CD4-positive, alpha-beta T cell treated with Interleukin-12 subunit alpha and Interleukin-12 subunit beta, for 1 hour (primary cell): Measurements from ENCODE around the gene C19orf25.
A peak's percentile ranks its signal among the peaks of the same experiment; 100 is the strongest.

Experiments
- DNase-seq: peaks from one replicate; pipeline ENCODE4 v3.0.0-alpha.2; 2020

Gene C19orf25

DNA sequence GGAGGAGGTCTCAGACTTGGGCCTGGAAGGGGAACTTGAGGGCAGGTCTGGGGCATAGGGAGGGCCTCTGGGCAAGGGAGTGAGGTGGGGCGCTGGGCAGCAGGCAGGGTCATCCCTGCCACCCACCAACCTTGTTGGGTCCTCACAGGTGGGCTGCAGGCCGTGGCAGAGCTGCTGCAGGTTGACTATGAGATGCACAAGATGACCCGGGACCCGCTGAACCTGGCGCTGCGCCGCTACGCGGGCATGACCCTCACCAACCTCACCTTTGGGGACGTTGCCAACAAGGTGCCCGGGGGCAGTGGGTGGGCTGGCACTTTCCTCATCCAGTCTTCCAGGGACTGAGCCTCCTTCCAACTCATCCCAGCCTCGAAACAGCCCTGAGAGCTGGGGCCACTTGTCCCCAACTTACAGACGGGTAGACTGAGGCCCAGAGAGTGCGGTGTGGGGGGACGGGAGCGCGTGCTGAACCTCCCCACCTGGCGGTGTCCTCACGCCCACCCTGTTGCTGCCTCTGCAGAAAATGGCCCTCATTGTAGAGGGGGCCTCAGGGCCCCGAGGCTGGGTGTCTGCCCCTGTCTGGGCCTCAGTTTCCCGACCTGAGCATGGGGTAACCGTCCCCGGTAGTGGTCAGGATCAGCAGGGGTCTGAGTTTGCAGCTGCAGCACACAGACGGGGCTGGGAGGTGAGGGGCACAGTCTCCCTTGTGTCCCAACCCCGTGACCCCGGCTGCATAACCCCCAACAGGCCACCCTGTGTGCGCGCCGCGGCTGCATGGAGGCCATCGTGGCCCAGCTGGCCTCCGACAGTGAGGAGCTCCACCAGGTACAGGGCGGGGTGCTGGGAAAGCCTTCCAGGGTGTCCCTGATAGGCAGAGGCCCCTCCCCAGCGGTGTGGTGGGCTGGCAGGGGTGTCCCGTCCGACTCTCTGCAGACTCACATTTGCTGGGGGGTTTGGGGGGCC, 18.7 kb downstream of the C19orf25 start:
- no peak for DNase-seq

DNA sequence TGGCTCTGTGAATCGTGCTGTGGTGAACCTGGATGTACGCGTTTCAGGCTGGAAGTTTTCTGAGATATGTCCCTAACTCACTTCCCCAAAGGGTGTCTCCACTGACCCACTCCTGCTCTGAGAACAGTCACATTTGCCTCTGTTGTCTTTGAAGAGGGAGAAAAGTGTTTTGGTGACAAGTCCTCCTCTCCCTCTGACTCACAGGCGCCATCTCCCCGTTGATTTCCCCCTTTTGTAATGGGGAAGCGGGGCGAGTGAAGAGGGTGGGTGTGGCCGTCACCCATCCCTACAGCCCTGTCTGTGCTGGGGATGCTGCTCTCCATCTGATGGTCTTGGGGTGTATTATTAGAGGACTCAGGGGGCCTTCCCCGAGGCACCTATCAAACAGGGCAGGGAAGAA, 19.5 kb downstream of the C19orf25 start:
- no peak for DNase-seq

DNA sequence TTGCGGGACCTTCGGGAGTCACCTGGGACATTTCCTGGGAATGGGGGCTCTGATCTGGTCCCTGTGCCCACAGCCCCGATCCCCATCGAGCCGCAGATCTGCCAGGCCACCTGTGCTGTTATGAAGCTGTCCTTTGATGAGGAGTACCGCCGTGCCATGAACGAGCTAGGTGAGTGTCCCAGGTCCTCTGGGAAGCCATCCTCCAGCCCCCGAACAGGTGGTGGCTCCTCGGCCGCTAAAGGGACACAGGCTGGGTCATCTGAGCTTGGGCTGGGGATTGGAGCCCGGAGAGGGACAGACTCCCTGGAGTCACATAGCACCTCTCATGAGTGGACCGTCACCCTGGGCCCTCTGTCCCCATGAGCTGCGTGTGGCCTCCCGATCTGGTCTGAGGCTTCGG, 21.1 kb downstream of the C19orf25 start:
- no peak for DNase-seq

DNA sequence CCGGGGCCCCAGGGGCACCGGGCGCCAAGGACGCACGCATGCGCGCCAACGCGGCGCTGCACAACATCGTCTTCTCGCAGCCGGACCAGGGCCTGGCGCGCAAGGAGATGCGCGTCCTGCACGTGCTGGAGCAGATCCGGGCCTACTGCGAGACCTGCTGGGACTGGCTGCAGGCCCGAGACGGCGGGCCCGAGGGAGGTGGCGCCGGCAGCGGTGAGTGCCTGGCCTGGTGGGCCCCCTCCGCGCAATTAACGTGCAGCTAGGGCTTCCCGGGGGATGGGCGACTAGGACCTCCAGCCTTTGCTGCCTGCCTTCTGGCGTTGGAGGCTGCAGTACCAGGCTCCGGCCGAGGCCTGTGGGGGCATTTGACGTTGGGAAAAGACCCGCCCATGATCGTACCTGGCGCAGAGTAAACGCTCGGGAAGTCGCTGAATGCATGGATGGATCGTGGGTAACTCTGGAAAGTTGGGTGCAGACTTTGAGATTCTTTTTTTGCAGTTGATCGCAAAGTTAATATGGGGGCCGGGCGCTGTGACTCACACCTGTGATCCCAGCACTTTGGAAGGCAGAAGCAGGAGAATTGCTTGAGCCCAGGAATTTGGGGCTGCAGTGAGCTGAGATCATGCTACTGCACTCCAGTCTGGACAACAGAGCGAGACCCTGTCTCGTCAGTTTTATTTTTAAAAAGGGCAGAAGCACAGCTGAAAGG, 21.8 kb downstream of the C19orf25 start:
- no peak for DNase-seq

DNA sequence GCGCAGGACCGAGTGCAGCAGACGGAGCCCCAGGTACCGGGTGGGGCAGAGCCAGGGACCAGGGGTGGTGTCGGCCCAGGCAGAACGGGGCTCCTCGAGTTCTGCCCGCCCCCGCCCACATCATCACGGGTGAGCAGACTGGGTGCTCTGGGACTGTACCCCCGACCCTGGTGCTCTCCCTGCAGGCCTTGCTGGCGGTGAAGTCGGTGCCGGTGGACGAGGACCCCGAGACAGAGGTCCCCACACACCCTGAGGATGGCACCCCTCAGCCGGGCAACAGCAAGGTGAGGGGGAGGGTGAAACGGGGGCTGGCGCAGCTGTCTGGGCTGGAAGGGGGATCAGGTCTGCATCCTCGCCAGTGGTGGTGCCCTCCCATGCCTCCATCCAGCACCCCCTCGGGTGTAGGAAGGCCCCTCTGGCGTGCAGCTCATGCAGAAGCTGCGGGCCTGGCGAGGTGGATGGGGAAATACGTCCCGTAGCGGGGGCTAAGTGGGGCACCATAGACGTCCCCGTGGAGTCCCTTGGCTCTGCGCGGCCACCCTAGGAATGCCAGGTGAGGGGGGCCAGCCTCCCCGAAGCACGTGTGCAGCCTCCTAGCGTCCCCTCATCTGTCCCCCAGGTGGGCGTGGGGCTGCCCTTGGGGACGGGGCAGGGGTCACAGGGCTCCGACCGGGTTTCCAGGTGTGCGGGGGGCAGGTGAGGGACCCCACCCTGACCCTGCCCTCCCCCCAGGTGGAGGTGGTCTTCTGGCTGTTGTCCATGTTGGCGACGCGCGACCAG, 22.7 kb downstream of the C19orf25 start:
- no peak for DNase-seq

DNA sequence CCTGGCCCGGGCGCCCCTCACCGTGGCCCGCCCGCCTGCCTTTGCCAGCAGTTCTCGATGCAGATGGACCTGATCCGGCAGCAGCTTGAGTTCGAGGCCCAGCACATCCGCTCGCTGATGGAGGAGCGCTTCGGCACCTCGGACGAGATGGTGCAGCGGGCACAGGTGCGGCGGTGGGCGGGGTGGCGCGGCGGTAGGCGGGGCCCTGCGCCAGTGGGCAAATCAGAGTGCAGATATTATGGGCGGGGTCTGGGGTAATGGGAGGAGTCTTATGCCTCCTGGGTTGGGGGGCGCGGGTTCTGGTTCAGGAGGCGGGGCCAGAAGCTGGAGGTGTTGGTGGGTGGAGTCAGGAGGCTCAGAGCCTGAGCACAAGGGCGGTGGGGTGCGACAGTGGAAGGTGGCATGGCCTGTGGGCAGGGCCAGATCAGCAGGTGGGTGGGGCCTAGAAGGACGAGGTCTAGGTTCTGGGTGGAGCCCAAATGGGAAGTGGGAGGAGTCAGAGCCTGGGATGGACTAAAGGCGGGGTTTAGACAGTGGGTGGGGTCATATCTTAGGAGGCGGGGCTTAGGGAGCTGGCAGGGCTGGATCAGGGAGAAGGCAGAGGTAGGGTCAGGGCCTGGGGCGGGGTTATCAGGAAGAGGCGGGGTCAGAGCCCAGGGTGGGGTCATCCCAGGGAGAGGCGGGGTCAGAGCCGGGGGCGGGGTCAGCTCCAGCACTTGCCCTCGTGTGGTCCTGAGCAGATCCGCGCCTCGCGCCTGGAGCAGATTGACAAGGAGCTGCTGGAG, 23.5 kb downstream of the C19orf25 start:
- peak; percentile 67 for DNase-seq

DNA sequence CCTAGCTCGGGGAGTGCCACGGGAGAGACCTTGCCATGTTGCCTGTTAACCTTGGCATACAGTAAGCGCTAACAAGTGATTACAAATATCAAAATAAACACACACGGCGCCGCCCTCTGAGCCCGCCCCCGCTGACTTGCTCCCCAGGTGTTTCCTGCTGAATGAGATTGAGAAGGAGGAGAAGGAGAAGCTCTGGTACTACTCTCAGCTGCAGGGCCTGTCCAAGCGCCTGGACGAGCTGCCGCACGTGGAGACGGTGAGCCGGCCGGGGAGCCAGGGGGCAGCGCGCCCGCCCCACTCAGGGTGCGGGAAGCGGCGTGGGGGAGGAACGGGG, 24.0 kb downstream of the C19orf25 start:
- no peak for DNase-seq

DNA sequence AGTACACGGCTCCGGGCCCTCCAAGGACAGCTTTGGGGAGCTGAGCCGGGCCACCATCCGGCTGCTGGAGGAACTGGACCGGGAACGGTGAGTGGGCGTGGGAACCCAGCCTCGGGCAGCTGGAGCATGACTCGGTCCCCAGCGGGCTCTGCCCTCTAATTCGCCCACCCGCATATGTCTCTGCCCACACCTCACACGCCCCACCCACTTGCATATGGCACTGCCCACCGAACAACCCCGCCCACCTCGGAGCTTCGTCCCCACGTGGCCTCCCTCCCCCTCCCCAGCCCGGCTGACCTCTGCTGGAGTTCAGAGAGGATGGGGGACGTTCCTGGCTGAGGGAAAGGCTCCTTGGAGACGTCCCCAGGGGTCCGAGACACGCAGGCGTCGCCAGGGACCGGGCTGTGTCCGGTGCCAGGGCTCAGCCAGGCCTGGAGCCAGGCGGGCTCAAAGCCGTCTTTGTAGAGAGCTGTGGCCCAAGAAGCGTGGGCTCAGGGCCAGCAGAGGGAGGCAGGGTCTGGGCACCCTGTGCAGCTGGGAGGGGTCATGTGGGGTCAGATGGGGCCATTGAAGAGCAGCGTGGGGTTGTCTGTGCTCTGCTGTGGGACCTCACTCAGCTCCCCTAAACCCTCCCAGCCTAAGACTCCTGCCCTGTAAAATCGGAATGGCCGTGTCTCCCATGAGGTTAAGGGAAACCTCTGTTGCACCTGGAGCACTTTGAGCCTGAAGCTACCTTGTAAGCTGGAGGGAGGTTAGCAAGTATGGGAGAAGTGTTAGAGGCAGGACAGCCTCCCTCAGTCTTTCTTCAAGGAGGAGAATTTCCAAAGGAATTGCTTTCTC, 25.3 kb downstream of the C19orf25 start:
- no peak for DNase-seq

DNA sequence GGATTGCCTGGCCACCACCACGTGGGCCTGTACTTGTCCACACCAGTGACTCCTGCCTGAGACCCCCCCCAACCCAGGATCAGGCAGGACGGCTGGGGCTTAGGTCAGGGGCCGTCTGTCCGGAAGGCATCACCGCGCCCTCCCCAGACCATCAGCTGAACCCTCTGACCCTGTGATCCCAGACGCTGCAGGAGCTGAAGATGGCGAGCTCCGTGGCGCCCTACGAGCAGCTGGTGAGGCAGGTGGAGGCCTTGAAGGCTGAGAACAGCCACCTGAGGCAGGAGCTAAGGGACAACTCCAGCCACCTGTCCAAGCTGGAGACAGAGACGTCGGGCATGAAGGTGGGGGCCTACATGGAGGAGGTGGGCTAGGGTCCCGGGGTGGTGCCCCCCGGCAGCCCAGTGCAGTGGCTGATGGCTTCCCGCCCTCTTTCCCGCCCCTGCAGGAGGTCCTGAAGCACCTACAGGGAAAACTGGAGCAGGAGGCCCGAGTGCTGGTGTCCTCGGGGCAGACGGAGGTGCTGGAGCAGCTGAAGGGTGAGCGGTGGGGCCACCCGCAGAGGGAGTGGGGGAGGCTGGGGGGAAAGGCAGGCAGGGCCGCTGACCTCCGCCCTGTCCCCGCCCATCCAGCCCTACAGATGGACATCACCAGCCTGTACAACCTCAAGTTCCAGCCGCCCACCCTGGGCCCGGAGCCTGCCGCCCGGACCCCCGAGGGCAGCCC, 26.1 kb downstream of the C19orf25 start:
- no peak for DNase-seq

DNA sequence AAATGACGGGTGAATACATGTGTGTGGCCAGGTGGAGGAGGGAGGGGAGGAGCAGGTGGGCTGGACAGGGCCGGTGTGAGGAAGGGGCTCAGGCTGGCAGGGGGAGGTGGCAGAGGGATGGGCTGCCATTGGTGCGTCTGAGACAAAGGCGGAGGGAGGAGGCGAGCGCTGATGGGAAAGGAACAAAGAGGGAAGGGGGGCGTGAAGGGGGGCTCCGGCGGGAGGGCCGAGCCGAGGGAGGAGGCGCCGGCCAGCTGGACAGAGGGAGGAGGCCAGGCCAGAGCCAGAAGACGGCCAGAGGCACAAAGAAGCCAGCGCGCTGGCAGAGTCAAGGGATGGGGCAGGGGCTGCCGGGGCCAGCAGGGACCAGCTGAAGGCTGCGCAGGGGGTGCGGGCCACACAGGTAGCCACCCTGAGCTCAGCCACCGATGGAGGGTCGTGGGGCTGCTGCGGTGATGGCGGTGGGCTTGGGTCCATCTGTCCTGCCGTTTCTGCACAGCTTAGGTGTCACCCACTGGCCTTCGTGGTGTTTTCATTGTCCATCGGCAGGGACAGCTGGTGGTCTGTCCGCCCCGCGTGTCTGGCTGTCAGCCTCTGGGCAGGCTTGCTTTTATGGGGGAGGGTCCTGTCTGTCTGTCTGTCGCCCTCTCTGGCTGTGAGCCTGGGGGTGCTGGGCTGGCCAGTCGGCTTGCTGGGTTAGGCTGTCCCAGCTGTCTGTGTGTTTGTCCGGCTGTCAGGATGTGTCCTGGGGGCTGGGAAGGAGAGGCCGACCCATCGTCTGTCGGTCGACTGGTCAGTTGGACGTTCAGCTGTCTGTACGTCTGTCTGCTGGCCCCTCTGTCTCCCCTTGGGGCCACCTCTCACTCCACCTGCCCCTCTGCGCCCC, 26.9 kb downstream of the C19orf25 start:
- DNase-seq: no peak

DNA sequence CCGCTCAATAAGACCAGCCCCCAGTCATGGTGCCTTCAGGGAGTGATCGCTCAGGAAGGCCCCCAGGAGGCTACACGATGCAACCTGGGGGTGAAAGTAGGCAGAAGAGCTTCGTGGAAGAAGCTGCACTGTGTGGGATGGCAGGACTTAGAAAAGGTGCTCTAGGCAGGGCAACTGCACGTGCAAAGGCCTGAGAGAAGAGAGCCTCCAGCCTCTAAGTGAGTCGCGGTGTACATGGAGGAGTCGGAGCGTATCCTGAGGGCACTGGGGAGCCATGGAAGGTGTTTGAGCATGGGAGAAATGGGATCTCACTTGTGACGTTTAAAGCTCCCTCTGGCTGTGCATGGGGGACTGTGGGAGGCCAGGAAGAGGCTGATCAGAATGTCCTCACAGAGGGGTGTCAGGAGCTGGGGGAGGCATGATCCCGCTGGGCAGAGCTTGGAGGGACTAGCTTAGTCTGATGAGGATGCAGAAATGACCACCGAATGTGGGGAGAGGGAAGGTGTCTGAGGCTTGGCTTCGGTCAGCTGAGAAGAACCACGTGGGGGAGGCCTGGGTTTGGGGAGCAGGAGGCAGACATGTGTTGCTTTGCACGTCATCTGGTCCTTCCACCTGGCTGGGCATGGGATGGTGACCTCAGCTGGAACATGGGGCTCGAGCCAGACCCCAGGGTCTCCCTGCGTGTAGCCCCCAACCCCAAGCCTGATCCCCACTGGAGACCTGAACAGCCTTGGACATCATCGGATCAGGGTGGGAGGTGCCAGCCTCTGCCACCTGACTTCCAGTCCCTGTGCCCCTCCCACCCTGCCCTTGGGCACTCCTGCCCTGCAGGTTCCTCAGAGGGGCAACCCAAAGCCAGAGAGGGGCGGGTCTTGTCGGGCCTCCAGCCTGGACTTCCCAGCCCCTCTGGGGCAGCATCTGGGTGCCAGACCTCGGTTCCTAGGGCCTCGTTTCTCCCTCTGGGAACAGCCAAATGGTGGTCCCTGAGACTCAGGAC, 28.0 kb downstream of the C19orf25 start:
- no peak for DNase-seq

DNA sequence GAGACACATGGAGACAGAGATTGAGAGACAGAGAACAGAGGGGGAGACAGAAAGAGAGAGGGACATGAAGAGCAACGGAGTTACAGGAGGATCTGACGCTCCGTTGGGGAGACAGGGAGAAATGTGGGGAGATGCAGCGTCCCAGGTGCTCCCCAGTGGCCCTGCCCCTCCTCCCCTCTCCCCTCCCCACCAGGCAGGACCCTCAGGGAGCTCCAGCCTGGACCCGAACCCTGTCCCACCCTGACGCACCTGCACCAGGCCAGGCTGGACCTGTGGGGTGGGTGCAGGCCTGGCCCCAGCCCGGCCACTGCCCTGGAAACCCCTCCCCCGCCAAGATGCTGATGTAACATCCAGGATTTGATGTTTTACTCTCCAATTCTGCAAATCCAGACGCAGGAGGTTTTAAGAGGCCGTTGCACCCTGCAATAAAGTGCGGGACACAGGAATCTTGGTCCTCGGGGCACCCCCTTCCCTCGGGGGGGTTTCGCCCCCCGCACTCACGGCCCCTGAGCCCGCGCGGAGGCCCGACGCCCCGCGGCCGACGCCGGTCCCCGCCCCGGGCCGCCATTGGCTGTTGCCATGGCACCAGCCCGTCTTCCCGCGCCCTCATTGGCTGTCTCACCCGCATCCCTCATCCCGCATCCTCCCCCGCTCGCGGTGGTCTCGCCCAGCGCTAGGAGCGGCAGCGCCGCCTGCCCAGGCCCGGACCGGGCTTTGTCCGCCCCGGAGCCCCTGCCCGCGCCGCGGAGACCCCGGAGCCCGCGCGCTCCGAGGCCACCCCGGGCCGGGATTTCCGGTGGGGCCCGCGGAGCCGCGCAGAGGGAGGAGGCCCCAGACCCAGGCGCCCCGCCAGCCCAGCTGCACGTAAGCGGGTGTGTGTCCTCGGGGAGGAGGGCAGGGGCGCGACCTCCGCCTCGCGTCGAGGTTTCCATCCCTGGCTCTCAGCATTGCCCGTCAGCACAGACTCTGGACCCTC, 29.3 kb downstream of the C19orf25 start, which contains the start of gene APC2:
Gene APC2 (plus strand): TSS at position 655 of the 976 bp plus-strand sequence. CDS start 2,881 bp downstream, outside the sequence.
- DNase-seq: peak; percentile 40

DNA sequence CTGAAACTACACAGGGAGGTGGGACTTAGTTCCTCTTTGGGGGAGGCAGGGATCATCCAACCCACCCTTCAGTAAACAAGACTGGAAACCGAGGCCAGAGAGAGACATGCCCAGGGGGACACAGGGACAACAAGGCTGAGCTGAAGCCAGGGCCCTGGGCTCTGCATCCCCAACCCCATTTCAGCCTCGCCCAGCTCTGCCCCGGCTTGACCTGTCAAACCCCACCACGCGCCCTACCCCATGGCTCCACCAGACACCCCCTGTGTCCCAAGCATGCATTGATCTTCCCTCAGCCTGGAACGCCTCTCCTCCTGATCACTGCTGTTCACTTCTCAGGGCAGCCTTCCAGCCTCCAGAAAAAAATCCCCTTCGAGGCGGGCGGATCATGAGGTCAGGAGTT, 31.1 kb downstream of the C19orf25 start:
- no peak for DNase-seq

DNA sequence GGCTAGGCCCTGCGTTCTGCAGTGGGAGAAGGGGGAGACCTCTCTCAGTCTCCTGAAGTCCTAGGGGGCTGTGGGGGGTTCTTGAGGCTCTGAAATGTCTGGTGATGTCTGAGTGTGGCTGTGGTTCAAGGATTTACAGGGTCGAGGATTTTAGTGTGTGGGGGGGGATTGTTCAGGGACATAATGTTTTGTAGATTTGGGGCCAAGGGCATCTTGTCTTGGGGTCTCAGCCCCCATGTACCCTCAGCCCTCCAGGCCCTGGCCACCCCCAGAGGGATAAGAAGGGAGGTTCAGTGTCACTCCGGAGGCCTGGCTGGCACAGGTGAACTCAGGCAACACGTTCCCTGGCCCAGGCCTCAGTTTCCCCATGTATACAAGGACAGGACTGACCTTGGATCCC, 31.5 kb downstream of the C19orf25 start:
- DNase-seq: no peak

DNA sequence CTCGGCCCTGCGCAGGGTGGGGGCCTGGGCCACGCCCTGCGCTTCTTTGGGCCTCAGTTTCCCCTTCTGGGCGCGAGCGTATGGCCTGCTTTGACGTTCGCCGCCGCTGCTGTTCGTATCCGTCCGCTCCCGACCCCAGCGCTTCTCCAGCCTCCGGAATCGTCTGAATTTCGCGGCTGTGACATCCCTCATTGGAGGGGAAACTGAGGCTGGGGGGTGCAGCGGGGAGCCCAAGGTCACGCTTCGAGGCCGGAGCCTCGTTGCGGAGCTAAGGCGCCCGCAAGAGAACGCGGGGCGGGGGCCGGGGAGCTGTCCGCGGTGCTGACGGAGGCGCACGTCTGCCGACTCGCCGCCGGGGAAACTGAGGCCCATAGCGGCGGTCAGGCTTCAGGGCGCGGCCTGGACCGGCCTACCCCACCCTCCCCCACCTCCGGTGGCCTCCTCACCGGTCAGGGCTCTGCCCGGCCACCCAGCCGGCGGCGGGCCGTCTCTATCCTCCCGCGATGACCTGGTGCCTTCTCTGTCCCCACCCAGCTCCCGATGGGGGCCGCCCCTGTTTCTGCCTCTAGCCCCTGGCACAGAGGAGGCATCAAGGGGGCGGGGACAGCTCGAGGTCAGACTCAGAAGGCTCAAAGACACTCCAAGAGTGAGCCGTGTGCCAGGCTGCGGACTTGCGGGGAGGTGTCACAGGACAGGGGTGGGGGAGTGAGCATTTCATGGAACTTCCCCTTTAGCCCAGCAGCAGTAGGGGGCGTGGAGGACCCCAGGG, 32.1 kb downstream of the C19orf25 start:
- peak; percentile 34 for DNase-seq
